HG03060 (cell line): ENCODE measurements around the gene ANXA6.
A peak's percentile ranks its signal among the peaks of the same experiment; 100 is the strongest.

Experiments used
- ATAC-seq: cut with Tn5 transposase; IDR thresholded peaks from one replicate; pipeline ENCODE4 v1.9.1; 2021; ENCODE audit warnings: low read depth, moderate number of reproducible peaks; ENCODE audit not compliant: unreplicated experiment

The ANXA6 gene

GRCh38 chr5:151051066-151051930 is 106.3 kb downstream of the ANXA6 start:
- ATAC-seq, result peak; percentile 55
